Stomach smooth muscle (tissue), 2 donors: Measurements from ENCODE around the gene CDK14.

Source experiments
- H3K27ac ChIP-seq: one replicate; pipeline ENCODE4 v1.7.0; 2013; ENCODE audit warnings: mild to moderate bottlenecking, low read length, inconsistent platforms
- H3K27me3 ChIP-seq, 2 donors: one replicate each; pipeline ENCODE4 v1.7.0; 2013; ENCODE audit warnings: low read length in 2 of 2; ENCODE audit not compliant: insufficient read depth in 2 of 2, control insufficient read depth in 1 of 2
- H3K36me3 ChIP-seq, 2 donors: one replicate each; pipeline ENCODE4 v1.7.0; 2013; ENCODE audit warnings: low read length in 2 of 2; ENCODE audit not compliant: control insufficient read depth in 2 of 2, insufficient read depth in 2 of 2
- H3K4me1 ChIP-seq: one replicate; pipeline ENCODE4 v1.7.0; 2013; ENCODE audit warnings: low read length; ENCODE audit not compliant: control insufficient read depth, insufficient read depth
- H3K4me3 ChIP-seq, 2 donors: one replicate each; pipeline ENCODE4 v1.7.0; 2013; ENCODE audit warnings: low read length in 2 of 2
- H3K9ac ChIP-seq, 2 donors: one replicate each; pipeline ENCODE4 v1.7.0; 2013; ENCODE audit warnings: low read length in 2 of 2, mild to moderate bottlenecking in 1 of 2
- H3K9me3 ChIP-seq, 2 donors: one replicate each; pipeline ENCODE4 v1.7.0; 2013; ENCODE audit warnings: low read length in 2 of 2; ENCODE audit not compliant: control insufficient read depth in 2 of 2
- donor health status: healthy.
- donor health status: Pancreatic carcinoma.

CDK14 gene

GRCh38 chr7:91029688-91030087 is 433.6 kb downstream of the CDK14 start:
- H3K9ac ChIP-seq: no peak overlapping the region
- no peak overlapping the region for H3K27ac ChIP-seq
- H3K27me3 ChIP-seq: no peaks in the 10 kb centered on the region
- H3K9me3 ChIP-seq: no peaks in the 10 kb centered on the region
- H3K36me3 ChIP-seq: no peaks in the 10 kb centered on the region
- no peak overlapping the region for H3K4me3 ChIP-seq
- no peaks in the 10 kb centered on the region for H3K4me1 ChIP-seq

GRCh38 chr7:91030680-91031380 is 434.7 kb downstream of the CDK14 start:
- Histone ChIP-seq H3K9me3 (no peaks in the 10 kb centered on the region), H3K4me3 (no peak overlapping the region), H3K4me1 (no peaks in the 10 kb centered on the region), H3K27ac (no peak overlapping the region), H3K36me3 (no peaks in the 10 kb centered on the region), H3K27me3 (no peaks in the 10 kb centered on the region), H3K9ac (no peak overlapping the region)

GRCh38 chr7:91031757-91032156 is 435.6 kb downstream of the CDK14 start:
- Histone ChIP-seq H3K4me1 (no peaks in the 10 kb centered on the region), H3K9ac (no peak overlapping the region), H3K9me3 (no peaks in the 10 kb centered on the region), H3K4me3 (no peak overlapping the region), H3K27ac (no peak overlapping the region), H3K36me3 (no peaks in the 10 kb centered on the region), H3K27me3 (no peaks in the 10 kb centered on the region)

- no peaks in the 10 kb centered on the region for H3K27me3 ChIP-seq
- H3K27ac ChIP-seq: no peak overlapping the region
- no peak overlapping the region for H3K4me3 ChIP-seq
- no peak overlapping the region for H3K9ac ChIP-seq
- H3K4me1 ChIP-seq: no peaks in the 10 kb centered on the region
- no peaks in the 10 kb centered on the region for H3K9me3 ChIP-seq
- H3K36me3 ChIP-seq: no peaks in the 10 kb centered on the region
Observed at GRCh38 chr7:91033574-91033973, 437.5 kb downstream of the CDK14 start.

GRCh38 chr7:91034459-91035368 is 438.6 kb downstream of the CDK14 start:
- Histone ChIP-seq H3K9me3 (no peaks in the 10 kb centered on the region), H3K27ac (no peak overlapping the region), H3K27me3 (no peaks in the 10 kb centered on the region), H3K4me1 (no peaks in the 10 kb centered on the region), H3K9ac (no peak overlapping the region), H3K36me3 (no peaks in the 10 kb centered on the region), H3K4me3 (no peak overlapping the region)

GRCh38 chr7:91039033-91039432 is 442.9 kb downstream of the CDK14 start:
- Histone ChIP-seq H3K27ac (no peak overlapping the region), H3K9ac (no peak overlapping the region), H3K4me3 (no peak overlapping the region), H3K27me3 (no peaks in the 10 kb centered on the region), H3K4me1 (no peaks in the 10 kb centered on the region), H3K9me3 (no peaks in the 10 kb centered on the region), H3K36me3 (no peaks in the 10 kb centered on the region)

GRCh38 chr7:91041141-91041540 is 445.0 kb downstream of the CDK14 start:
- H3K9me3 ChIP-seq: no peaks in the 10 kb centered on the region
- H3K4me1 ChIP-seq: no peaks in the 10 kb centered on the region
- no peak overlapping the region for H3K27ac ChIP-seq
- H3K9ac ChIP-seq: no peak overlapping the region
- H3K36me3 ChIP-seq: no peaks in the 10 kb centered on the region
- no peak overlapping the region for H3K4me3 ChIP-seq
- no peaks in the 10 kb centered on the region for H3K27me3 ChIP-seq

GRCh38 chr7:91041901-91042484 is 445.9 kb downstream of the CDK14 start:
- Histone ChIP-seq H3K9me3 (no peaks in the 10 kb centered on the region), H3K36me3 (no peaks in the 10 kb centered on the region), H3K4me1 (no peaks in the 10 kb centered on the region), H3K27me3 (no peaks in the 10 kb centered on the region), H3K27ac (no peak overlapping the region), H3K9ac (no peak overlapping the region), H3K4me3 (no peak overlapping the region)

- H3K4me1 ChIP-seq: no peaks in the 10 kb centered on the region
- no peak overlapping the region for H3K9ac ChIP-seq
- H3K36me3 ChIP-seq: no peaks in the 10 kb centered on the region
- H3K27ac ChIP-seq: no peak overlapping the region
- H3K4me3 ChIP-seq: no peak overlapping the region
- no peaks in the 10 kb centered on the region for H3K27me3 ChIP-seq
- H3K9me3 ChIP-seq: no peaks in the 10 kb centered on the region
Observed at GRCh38 chr7:91043186-91043585, 447.1 kb downstream of the CDK14 start.

GRCh38 chr7:91043924-91044645 is 448.0 kb downstream of the CDK14 start:
- no peak overlapping the region for H3K4me3 ChIP-seq
- H3K36me3 ChIP-seq: no peaks in the 10 kb centered on the region
- H3K27me3 ChIP-seq: no peaks in the 10 kb centered on the region
- H3K9ac ChIP-seq: no peak overlapping the region
- no peaks in the 10 kb centered on the region for H3K4me1 ChIP-seq
- H3K27ac ChIP-seq: peak overlapping the region; percentile 25
- no peaks in the 10 kb centered on the region for H3K9me3 ChIP-seq
